ENCODE measurements around the gene HGS.

Gene HGS

DNA sequence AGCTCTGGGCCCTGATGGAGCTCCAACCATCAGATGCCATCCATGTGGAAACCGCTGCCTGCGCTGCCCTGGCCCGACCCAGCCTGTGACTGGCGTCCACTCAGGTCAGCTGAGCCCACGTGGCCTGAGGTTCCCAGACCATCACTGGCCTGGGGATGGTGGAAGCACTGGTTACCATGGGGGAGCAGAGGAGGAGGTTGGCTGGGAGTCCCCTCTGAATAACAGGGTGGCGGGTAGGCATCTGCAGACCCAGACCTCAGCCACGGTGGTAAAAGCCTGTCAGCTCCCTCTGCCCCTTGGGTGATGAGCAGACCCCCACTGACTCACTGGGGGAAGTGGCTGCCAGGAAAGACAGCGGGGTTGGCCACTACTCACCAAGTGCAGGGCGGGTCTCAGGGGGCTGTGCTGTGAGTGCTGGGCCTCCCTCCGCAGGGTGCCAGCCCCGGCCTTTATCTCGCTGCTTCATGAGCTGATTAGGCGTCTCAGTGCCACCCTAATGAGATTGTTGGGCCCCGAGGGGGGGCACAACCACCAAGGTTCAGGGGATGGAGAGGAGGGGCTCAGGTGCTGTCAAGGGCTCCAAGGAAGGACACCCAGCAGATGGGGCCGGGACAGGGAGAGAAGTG, 27.6 kb upstream of the HGS start, which contains the start of gene PDE6G:
Gene PDE6G (minus strand): TSS at position 425 of the 626 bp plus-strand sequence. CDS start 3,237 bp downstream, outside the sequence.
- no peak for DNase-seq

DNA sequence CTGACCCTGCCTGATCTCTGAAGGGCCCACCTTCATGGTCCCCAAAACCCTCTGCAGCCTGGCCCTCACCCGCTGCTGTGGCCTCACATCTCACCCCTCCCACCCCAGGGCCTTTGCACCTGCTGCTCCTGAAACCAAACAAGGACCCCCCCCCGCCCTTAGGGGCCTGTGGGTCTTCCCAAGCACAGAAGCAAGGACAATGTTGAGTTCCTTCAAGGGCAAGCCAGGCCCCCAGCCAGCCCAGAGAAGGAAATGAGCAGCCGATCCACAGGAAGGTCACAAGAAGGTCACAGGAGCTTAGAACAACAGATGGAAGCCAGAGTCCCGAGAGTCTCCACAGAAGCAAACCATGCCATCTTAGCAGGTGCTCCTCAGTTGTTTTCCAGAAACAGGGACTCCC, 27.0 kb upstream of the HGS start:
- DNase-seq = no peak

DNA sequence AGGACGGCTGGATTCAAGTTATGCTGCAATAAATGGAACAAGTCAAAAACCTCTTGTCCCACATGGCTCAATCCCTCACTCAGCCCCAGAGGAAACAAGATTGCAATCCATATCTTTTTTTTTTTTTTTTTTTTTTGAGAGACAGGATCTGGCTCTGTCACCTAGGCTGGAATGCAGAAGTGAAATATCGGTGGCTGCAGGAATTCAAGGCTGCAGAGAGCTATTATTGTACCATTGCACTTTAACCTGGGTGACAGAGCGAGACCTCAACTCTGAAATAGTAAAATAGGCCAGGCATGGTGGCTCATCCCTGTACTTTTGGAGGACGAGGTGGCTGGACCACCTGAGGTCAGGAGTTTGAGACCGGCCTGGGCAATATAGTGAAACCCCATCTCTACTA, 24.8 kb upstream of the HGS start:
- DNase-seq = no peak

DNA sequence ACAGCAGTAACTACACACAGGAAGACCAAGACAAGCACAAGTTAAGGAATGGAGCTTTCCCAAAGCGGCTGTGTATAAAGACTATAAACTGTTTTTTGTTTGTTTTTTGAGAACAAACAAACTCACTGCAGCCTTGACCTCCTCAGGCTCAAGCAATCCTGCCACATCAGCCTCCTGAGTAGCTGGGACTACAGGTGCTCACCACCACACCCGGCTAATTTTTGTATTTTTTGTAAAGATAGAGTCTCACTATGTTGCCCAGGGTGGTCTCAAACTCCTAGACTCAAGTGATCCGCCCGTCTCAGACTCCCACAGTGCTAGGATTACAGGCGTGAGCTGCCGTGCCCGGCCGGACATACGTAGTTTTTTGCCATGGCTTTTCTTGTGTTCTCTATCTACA, 23.4 kb upstream of the HGS start:
- no peak for DNase-seq

DNA sequence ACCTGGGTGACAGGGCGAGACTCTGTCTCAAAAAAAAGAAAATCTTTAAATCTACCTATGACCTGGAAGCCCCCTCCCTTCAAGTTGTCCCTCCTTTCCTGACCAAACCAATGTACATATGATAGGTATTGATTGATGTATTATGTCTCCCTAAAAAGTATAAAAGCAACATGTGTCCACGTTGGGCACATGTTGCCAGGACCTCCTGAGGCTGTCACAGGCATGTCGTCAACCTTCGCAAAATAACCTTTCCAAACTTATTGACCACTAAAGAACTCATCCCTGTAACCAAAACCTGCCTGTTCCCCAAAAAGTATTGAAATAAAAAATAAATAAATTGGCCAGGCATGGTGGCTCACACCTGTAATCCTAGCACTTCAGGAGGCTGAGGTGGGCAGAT, 21.8 kb upstream of the HGS start:
- no peak for DNase-seq

DNA sequence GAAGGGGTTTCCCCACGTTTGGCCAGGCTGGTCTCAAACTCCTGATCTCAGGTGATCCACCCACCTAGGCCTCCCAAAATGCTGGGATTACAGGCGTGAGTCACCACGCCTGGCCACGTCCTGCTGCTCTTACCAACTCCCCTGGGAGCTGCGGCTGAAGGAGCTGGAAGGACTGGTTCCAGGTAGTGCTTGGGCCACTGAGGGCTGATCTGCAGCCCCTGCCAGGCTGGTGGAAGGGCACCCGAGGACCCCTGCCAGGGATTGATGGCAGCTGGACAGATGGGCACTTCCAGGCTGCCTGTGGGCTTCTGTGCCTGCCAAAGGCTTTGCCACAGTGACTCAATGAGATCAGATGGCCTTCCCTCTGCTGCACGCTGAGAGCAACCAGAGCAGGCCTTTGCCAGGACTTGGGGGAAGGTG, 19.8 kb upstream of the HGS start:
- DNase-seq = peak in 1 of 3 donors; percentile 13

DNA sequence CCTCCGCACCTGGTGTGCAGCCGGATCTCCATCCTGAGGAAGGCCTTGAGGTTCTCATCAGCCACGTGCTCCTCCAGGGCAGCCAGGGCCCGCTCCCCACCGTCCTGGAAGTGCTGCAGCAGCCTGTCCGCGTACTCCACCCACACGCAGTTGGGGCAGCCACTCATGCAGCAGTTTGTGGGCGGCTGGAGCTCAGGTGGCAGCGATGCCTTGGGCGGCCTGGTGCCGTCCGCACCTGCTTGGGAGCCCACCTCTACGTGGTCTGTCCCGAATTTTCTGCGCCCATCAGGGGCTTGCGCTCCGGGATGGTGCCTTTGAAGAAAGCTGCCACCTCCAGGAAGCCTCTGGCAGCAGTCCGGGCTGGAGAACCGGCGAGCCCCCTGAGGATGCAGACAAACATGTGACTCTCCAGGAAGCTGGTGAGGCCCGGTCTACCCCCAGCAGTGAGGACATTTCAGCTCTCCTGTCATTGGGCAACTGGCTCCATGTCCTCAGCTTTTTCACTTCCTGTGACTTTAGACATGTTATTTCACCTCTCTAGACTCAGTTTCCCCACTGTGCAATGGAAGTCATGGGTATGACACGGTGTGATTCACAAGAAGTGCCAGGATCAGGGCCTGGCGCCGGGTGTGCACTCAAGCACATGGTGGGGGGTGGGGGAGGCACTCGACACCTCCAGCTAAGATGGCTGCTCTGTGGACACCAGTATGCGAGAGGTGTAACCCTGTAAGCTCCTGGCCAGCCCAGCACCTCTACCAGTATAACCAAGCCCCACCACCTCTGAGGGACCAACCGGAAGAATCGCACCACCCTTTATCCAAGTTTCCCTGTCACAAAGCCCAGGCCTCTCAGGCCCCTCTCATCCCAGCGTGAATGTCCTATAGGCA, 18.4 kb upstream of the HGS start:
- peak in 2 of 3 donors; percentile 23 to 37 for DNase-seq

DNA sequence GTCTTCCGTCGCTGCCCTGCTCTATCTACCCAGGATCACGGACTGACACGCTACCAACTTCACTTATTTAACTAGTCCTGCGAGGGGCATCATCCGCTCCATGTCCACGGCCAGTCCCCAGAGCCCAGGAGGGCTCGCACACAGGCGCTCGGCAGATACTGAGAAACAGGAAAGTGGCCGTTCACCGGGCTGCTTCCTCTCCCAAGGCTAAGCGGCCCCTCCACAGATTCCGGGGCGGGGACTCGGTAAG, 17.8 kb upstream of the HGS start:
- peak; percentile 26 to 39 (median 31) for DNase-seq

DNA sequence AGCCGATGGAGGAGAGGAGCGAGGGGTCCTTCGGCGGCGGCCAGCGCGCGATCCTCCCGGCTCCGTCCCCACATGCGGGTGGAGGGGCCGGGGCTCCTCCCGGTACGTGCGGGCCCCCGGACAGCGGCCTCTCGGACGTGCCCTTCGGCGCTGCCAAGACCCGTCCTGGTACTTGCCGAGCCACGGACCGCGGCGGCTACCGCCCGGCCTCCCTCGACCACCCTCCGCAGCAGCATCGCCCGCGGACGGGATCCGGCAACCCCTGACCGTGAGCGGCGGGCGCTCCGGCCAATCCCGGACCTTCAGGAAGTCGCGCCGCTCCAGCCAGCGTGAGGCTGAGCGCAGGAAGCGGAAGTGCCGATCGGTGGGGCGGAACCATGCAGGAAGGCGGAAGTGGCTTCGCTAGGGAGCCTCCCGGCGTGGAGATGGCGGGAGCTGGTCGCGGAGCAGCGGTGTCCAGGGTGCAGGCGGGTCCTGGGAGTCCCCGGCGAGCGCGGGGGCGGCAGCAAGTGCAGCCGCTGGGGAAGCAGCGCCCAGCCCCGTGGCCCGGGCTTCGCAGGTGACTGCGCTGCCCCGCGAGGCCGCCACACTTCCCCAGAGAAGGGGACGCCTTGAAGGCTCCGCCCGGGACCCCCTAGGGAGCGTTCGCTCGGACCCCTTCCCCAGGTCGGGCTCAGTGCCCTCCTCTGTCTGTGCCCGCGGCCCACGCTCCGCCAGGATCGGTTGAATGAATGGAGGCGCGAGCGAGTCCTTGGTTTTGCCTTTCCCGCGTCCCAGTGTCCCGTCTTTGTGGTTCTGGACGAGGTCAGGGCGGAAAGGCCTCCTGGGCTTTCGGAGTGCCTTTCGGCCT, 17.2 kb upstream of the HGS start, which contains the start of the genes CCDC137 and OXLD1:
Gene CCDC137 (plus strand): TSS at position 396 of the 850 bp plus-strand sequence. CDS start 30 bp downstream, at position 426.
Gene OXLD1 (minus strand): TSS at position 264 of the 850 bp plus-strand sequence. CDS start 28 bp downstream, at position 236.
- peak; percentile 98 to 99 (median 99) for DNase-seq

DNA sequence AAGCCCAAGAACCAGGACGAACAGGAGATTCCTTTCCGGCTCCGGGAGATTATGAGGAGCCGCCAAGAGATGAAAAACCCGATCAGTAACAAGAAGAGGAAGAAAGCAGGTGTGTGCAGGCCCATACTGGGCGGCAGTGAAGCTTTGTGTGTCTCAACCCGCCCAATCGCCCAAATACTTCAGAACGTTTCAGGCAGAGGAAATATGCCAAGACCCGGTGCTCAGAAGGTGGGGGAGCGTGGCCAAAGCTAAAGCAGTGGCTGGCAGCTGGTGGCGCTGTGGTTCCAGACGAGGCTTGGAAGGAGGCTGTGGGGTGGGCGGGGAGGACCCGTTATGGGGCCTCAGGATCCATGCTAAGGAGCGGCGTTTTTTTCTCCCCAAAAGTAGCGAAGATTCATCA, 16.1 kb upstream of the HGS start:
- peak in 1 of 3 donors; percentile 34 for DNase-seq

DNA sequence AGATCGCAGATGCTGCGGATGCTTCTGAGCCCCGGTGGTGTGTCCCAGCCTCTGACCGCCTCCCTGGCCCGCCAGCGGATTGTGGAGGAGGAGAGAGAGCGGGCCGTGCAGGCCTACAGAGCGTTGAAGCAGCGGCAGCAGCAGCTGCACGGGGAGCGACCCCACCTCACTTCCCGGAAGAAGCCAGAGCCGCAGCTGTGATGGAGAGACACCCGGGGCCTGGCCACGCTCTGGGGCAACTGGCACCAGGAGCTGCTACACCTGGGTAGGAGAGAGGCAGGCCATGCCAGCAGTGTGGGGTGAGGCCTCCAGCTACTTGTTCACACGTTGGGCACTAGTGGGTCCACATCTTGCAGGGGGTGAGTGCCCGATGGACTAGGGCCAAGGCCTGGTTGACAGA, 11.3 kb upstream of the HGS start:
- DNase-seq = no peak

DNA sequence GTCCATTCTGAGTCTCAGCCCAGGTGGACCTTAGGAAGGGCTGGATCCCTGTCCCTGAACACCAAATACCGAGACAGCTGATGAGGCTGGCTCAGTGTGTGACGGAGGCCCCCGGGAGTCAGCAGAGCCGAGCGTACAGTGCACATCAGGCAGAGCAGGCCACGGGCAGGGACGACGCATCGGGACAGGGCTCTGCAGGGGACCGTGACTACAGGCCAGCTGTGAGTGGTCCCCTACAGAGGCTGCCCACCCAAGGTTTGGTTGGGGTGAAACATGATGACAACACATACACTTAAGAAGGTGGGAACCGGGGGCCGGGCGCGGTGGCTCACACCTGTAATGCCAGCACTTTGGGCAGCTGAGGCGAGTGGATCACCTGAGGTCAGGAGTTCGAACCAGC, 10.9 kb upstream of the HGS start:
- DNase-seq = no peak

DNA sequence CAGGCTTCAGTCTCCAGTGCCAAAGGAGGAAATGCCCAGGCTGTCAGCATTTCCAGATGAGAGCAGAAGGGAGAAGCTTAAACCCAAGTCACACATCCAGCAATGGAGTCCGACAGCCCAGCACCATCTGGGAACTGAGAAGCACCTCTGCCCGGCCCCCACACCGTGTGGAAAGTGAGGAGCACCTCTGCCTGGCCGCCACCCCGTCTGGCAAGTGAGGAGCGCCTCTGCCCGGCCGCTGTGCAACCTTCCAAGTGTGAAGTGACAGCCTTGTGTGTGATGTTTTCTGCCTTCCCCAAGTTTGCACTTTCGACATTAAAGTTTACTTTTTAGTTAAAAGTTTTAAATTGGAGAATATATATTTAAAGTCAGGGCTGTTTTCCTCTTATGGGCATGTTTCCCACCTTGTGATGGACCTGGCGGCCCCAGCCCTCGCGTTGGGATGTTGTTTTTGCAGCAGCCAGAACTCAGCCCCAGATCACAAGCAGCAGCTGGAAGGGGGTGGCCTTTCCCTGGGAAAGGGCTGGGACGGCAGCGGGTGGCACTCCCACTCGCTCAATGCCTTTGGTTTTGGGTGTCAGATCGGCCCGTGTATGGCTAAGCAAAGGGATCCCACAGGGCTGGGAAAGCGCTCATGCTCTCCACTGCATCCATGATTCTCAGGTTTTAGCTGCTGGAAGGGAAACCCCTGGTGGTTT, 10.1 kb upstream of the HGS start:
- DNase-seq = no peak

DNA sequence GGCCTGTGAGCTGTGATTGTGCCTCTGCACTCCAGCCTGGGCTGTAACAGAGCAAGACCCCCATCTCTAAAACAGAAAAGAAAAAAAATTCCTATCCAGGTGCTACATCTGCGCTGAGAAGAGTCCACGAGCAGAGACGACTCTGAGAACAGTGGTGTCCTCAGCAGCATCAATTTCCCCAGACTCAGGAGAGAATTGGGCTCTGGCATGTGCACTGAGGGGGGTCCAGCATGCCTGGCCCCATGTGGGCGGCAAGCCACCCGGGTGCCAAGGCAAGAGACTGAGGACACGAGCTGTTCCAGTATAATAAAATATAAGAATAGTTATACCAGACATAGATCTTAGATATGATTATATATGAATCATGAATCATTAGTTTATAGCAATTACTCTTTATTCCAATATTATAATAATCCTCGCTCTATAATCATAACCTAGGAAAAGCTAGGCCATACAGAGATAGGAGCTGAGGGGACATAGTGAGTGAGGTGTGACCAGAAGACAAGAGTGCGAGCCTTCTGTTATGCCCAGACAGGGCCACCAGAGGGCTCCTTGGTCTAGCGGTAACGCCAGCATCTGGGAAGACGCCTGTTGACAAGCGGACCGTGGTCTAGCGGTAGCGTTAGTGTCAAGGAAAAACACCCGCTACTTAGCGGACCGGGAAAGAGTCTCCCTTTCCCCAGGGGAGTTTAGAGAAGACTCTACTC, 8.1 kb upstream of the HGS start:
- DNase-seq = peak in 2 of 3 donors; percentile 17 to 27

DNA sequence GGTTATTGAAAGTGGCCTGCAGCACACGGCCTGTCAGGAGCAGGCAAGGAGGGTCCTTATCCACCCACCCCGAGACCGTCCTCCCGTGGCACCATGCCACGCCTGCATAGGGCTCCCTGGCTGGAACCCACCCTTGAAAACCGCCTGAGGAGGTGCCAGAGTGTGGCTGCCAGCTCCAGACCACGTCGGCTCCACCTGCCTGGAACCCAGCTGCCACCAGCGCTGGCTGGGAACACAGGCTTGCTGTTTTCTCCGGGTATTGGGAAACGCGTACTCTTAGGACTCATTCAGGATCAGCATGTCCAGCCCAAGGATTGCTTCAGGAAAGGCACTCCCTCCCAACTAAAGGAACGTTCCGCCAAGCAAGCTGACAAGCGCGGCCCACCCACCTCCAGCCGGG, 6.9 kb upstream of the HGS start:
- no peak for DNase-seq

DNA sequence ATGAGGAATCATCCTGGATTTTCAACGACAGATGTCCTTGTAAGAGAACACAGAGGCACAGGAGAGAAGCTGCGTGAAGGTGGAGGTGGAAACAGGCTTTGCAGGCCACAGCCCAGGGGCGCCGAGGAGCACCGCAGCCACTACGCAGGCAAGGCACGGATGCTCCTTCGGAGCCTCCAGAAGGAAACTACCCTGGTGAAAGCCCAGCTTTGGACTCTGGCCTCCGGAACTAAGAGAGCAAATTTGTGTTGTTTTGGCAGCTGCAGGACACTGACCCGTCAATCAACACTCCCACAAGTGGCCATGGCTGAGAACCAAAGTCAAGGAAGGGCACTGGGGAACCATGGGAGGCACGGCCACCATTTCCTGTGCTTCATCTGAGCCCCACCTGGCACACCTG, 3.7 kb upstream of the HGS start:
- no peak for DNase-seq

DNA sequence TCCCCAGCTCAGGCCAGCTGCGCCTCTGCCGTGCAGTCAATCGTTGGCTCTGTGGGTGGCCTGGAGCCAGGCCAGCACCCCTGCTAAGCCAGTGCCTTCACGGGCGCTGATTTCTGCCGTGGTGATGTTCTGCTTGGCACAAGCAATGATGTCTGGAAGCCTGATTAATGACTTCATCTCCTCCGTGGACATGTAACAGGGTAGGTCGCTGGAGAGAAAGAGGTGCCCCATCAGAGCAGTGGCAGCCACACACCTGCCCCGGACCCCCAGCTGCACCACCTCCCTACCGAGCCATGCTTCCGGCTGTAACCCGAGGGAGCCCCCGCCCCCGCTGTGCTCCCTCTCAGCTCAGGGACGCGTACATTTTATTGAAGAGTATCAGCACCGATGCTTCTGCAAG, 2.1 kb upstream of the HGS start:
- DNase-seq = no peak

DNA sequence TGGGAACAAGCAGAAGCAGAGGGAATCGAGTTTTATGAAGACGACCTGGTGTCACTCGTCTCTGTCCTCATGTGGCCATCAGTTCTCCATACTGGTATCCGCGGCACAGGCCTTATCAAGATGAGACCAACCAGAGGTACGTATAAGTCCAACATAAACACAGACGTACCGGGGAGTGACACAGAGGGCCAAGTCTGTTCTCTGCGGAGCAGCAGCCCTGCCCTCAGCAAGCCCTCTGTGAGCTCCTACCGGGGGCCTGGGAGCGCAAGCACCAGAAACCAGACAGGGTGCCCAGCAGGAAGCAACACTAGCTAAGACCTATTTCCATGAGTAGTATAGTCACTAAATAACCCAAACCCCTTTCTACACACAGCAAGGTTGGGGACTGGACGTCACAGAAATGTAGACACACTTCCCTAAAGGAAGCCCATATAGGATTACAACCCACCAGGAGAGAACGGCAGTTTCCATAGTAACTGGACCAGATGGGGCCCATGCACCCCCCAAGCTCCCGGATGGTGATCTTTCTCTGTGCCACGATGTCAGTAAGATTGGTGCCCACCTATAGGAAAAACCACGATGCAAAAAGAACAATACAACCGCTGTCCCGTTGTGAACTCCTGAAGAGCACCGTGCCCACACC, 1.1 kb upstream of the HGS start:
- peak in 2 of 3 donors; percentile 20 to 24 for DNase-seq

DNA sequence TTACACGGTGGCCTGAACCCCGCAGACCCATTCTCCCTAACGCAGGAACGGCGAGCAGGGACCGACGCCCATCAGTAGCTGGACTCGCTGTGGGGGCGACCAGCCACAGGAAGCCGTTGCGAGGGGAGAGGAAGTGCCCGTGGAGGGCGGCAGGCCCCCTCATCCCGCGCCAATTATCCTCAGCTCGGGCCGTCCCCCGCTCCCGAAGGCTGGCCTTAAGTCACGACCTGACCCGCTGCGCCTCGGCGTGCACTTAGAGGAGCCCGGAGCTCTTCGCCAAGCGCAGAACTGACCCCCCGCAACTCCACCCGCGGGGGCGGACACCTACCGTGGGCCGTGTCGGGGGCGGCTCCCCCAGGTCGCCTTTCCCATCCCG, 615 bp upstream of the HGS start:
- peak; percentile 37 to 58 (median 43) for DNase-seq

DNA sequence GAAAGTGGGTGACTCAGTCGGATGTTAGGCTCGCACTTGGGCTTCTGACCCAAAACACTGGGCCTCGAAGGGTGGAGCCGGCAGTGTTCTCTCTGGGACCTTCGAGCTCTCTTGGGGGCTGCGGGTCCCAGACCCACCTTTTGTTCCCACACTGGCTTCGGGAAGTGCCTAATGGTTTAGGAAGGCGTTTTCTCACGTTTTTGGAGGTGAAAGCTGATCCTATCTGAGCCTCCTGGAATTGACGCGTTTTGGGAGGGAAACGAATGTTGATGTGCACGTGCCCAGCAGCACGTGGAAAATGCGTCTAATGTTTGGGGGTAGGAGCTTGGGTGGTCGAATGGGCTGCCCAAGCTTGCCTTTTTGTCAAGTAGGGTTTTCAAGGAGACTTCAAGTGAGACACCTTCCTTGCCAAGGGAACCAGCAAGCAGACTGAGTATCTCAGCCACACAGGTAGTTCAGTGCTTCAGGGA, 666 bp downstream of the HGS start:
- no peak for DNase-seq

DNA sequence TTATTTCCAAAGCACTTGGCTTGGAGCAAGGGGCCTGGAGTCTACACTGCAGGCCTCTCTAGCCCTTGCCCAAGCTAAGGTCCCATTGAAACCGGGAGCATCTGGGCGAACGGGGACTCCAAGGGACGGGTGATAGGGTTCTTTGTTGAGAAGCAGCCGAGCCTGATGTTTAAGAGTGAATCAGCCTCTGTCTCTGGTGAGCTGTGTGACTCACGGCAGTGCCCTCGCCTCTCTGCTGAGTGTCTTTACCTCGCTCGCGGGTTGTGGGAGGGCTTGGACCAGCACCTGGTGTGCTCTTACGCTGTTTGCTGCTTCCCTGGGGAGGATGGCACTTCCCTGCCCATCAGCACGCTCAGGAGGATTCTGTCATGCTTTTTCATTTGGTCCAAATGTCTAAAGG, 1.3 kb downstream of the HGS start:
- peak; percentile 45 to 52 (median 50) for DNase-seq
